Hepatocyte (in vitro differentiated cells): ENCODE results near the gene PEX26.

Experiments
- CTCF ChIP-seq: fragments of 200-600 bp; sonication (generic); IDR thresholded peaks from 2 replicates; pipeline ENCODE4 v1.5.1; 2016; ENCODE audit warnings: antibody characterized with exemption, mild to moderate bottlenecking; ENCODE audit not compliant: poor library complexity
- EZH2 ChIP-seq: fragments of 200-600 bp; sonication (generic); IDR thresholded peaks from 2 replicates; pipeline ENCODE4 v1.6.1; 2016; ENCODE audit warnings: antibody characterized with exemption, mild to moderate bottlenecking, borderline replicate concordance
- EZH2phosphoT487 ChIP-seq: fragments of 200-600 bp; sonication (generic); IDR thresholded peaks from one replicate; pipeline ENCODE4 v1.6.1; 2018; ENCODE audit warnings: antibody characterized with exemption, mild to moderate bottlenecking, low read depth, moderate library complexity; ENCODE audit not compliant: unreplicated experiment, severe bottlenecking

GRCh38 chr22:18095101-18095805 is 17.5 kb downstream of the PEX26 start:
- TF ChIP-seq CTCF = no peak
- TF ChIP-seq EZH2phosphoT487 = no peak
- no peak for TF ChIP-seq EZH2
